IMR-90 (cell line): Measurements from ENCODE around the gene ACSL6. TPM values are rescaled to one million over a fixed set of nuclear protein-coding genes. Genes with fewer than 3 reads are reported as not detected.

ENCODE experiments used
- ATAC-seq: fragments of 200-7000 bp; cut with Tn5 transposase; 2 replicates; pipeline ENCODE4 v1.9.1; 2020; ENCODE audit warnings: low read depth, mild to moderate bottlenecking, moderate library complexity
- BruUV-seq: library from RNA; stranded (reverse); fragments of 400-500 nt; replicated peaks from 2 replicates; lab custom pipeline; 2021; lab: Mats Ljungman, UMichigan
- CTCF ChIA-PET: fragments of 300-600 bp; formaldehyde crosslinking; extraction: SDS; loops from one replicate; lab custom pipeline; 2021; ENCODE audit warnings: antibody characterized with exemption; lab: Yijun Ruan, JAX
- POLR2A ChIA-PET: fragments of 300-600 bp; sonication (Branson Sonifier 250); formaldehyde crosslinking; loops from one replicate; lab custom pipeline; 2022; ENCODE audit warnings: antibody characterized with exemption; ENCODE audit not compliant: unreplicated experiment; lab: Charles Lee
- DNase-seq: peaks from one replicate; pipeline ENCODE4 v3.0.0; 2013
- H2AFZ ChIP-seq: replicated peaks from 2 replicates; pipeline ENCODE3; 2013; ENCODE audit warnings: low read length, mild to moderate bottlenecking; ENCODE audit not compliant: poor library complexity
- H2AK5ac ChIP-seq: 2 replicates; pipeline ENCODE4 v1.6.1; 2013; ENCODE audit warnings: low read depth, low read length, inconsistent platforms
- H2AK9ac ChIP-seq: replicated peaks from 2 replicates; pipeline ENCODE3; 2013; ENCODE audit warnings: mild to moderate bottlenecking, low read depth, low read length, moderate library complexity; ENCODE audit not compliant: poor library complexity
- H2BK120ac ChIP-seq: 2 replicates; pipeline ENCODE4 v1.6.1; 2013; ENCODE audit warnings: low read depth, low read length, inconsistent platforms
- H2BK15ac ChIP-seq: 3 replicates; pipeline ENCODE4 v1.6.1; 2013; ENCODE audit warnings: low read depth, low read length, inconsistent platforms
- H2BK20ac ChIP-seq: 2 replicates; pipeline ENCODE4 v1.6.1; 2013; ENCODE audit warnings: low read depth, mild to moderate bottlenecking, inconsistent platforms, low read length, moderate library complexity
- H2BK5ac ChIP-seq: 2 replicates; pipeline ENCODE4 v1.6.1; 2013; ENCODE audit warnings: mild to moderate bottlenecking, low read depth, low read length, inconsistent platforms; ENCODE audit not compliant: poor library complexity, severe bottlenecking
- H3K14ac ChIP-seq: replicated peaks from 2 replicates; pipeline ENCODE4 v1.6.1; 2013; ENCODE audit warnings: low read depth, low read length, inconsistent platforms
- H3K18ac ChIP-seq: 2 replicates; pipeline ENCODE4 v1.6.1; 2013; ENCODE audit warnings: low read depth, low read length, control low read depth
- H3K23ac ChIP-seq: 2 replicates; pipeline ENCODE4 v1.6.1; 2013; ENCODE audit warnings: low read depth, low read length, inconsistent platforms
- H3K27ac ChIP-seq: 2 replicates; pipeline ENCODE4 v1.5.1; 2013; ENCODE audit warnings: mild to moderate bottlenecking, control low read depth, low read length; ENCODE audit not compliant: insufficient read depth
- H3K27me3 ChIP-seq: 2 replicates; pipeline ENCODE4 v1.6.1; 2013; ENCODE audit warnings: low read length; ENCODE audit not compliant: control insufficient read depth, insufficient read depth
- H3K36me3 ChIP-seq: 2 replicates; pipeline ENCODE4 v1.6.1; 2013; ENCODE audit warnings: low read length, mixed read lengths; ENCODE audit not compliant: control insufficient read depth, insufficient read depth
- H3K4ac ChIP-seq: 2 replicates; pipeline ENCODE4 v1.6.1; 2013; ENCODE audit warnings: low read depth, low read length, inconsistent platforms
- H3K4me1 ChIP-seq: 2 replicates; pipeline ENCODE4 v1.6.1; 2013; ENCODE audit warnings: low read length, mixed read lengths; ENCODE audit not compliant: control insufficient read depth, insufficient read depth
- H3K4me2 ChIP-seq: 2 replicates; pipeline ENCODE4 v1.6.1; 2013; ENCODE audit warnings: low read depth, mild to moderate bottlenecking, control low read depth, low read length, moderate library complexity
- H3K4me3 ChIP-seq: 2 replicates; pipeline ENCODE4 v1.5.1; 2013; ENCODE audit warnings: low read depth, mild to moderate bottlenecking, control low read depth, low read length, moderate library complexity; ENCODE audit not compliant: insufficient read depth
- H3K56ac ChIP-seq: 2 replicates; pipeline ENCODE4 v1.6.1; 2013; ENCODE audit warnings: low read length, inconsistent platforms; ENCODE audit not compliant: insufficient read depth; ENCODE audit errors: extremely low read depth
- H3K79me1 ChIP-seq, 2 experiments: 2 replicates each; pipeline ENCODE4 v1.6.1; 2013; ENCODE audit warnings: low read length in 2 of 2, inconsistent platforms in 1 of 2, low read depth in 1 of 2
- H3K9ac ChIP-seq: 2 replicates; pipeline ENCODE4 v1.6.1; 2013; ENCODE audit warnings: low read depth, low read length, control low read depth
- H3K9me1 ChIP-seq: 2 replicates; pipeline ENCODE4 v1.6.1; 2013; ENCODE audit warnings: low read length, inconsistent platforms; ENCODE audit not compliant: insufficient read depth
- H3K9me3 ChIP-seq: 2 replicates; pipeline ENCODE4 v1.6.1; 2013; ENCODE audit warnings: low read length; ENCODE audit not compliant: control insufficient read depth, insufficient read depth
- H4K20me1 ChIP-seq: 2 replicates; pipeline ENCODE4 v1.6.1; 2013; ENCODE audit warnings: low read length, inconsistent platforms; ENCODE audit not compliant: insufficient read depth
- H4K5ac ChIP-seq: 2 replicates; pipeline ENCODE4 v1.6.1; 2013; ENCODE audit warnings: mild to moderate bottlenecking, low read depth, low read length, control low read depth
- H4K8ac ChIP-seq, 2 experiments: 2 replicates each; pipeline ENCODE4 v1.6.1; 2013; ENCODE audit warnings: low read depth in 2 of 2, low read length in 2 of 2, control low read depth in 1 of 2, inconsistent platforms in 1 of 2
- H4K91ac ChIP-seq: 2 replicates; pipeline ENCODE4 v1.6.1; 2013; ENCODE audit warnings: low read depth, low read length, inconsistent platforms; ENCODE audit not compliant: insufficient read depth
- BHLHE40 ChIP-seq: fragments of 150-350 bp; IDR thresholded peaks from 2 replicates; pipeline ENCODE4 v1.6.1; 2016; ENCODE audit warnings: mild to moderate bottlenecking, low read depth, low read length
- CEBPB ChIP-seq: IDR thresholded peaks from 2 replicates; pipeline ENCODE4 v1.6.1; 2012; ENCODE audit warnings: low read depth, low read length, improper control_type of control experiment
- CHD1 ChIP-seq: IDR thresholded peaks from 2 replicates; pipeline ENCODE4 v1.6.1; 2012; ENCODE audit warnings: low read depth, low read length, improper control_type of control experiment
- FOS ChIP-seq: fragments of 150-350 bp; IDR thresholded peaks from 2 replicates; pipeline ENCODE4 v1.6.1; 2016; ENCODE audit warnings: low read depth, low read length
- MAFK ChIP-seq: IDR thresholded peaks from 2 replicates; pipeline ENCODE4 v1.6.1; 2012; ENCODE audit warnings: low read depth, low read length, improper control_type of control experiment
- MAZ ChIP-seq: IDR thresholded peaks from 2 replicates; pipeline ENCODE4 v1.6.1; 2012; ENCODE audit warnings: low read depth, mild to moderate bottlenecking, low read length, improper control_type of control experiment, moderate library complexity, borderline replicate concordance
- MXI1 ChIP-seq: IDR thresholded peaks from 2 replicates; pipeline ENCODE4 v1.6.1; 2012; ENCODE audit warnings: low read depth, mild to moderate bottlenecking, low read length, moderate library complexity, borderline replicate concordance
- NFE2L2 ChIP-seq: fragments of 150-350 bp; IDR thresholded peaks from 2 replicates; pipeline ENCODE4 v1.6.1; 2016; ENCODE audit warnings: low read depth, mild to moderate bottlenecking, low read length
- POLR2A ChIP-seq: IDR thresholded peaks from 2 replicates; pipeline ENCODE4 v1.6.1; 2012; ENCODE audit warnings: mild to moderate bottlenecking, low read depth, low read length
- RAD21 ChIP-seq: IDR thresholded peaks from 2 replicates; pipeline ENCODE4 v1.6.1; 2012; ENCODE audit warnings: low read length, improper control_type of control experiment
- RCOR1 ChIP-seq: IDR thresholded peaks from 2 replicates; pipeline ENCODE4 v1.6.1; 2012; ENCODE audit warnings: mild to moderate bottlenecking, low read length, improper control_type of control experiment; ENCODE audit not compliant: insufficient replicate concordance
- RFX5 ChIP-seq: IDR thresholded peaks from 2 replicates; pipeline ENCODE4 v1.8.0; 2012; ENCODE audit warnings: low read depth, mild to moderate bottlenecking, low read length, moderate library complexity
- SMC3 ChIP-seq: fragments of 150-350 bp; IDR thresholded peaks from 2 replicates; pipeline ENCODE4 v1.6.1; 2016; ENCODE audit warnings: low read depth, mild to moderate bottlenecking, antibody characterized with exemption, low read length, moderate library complexity
- WGBS, 2 experiments: methylation state at CpG; one replicate each; pipeline versions ENCODE4 v1.1.5 to v1.1.7; 2013; ENCODE audit warnings: missing lambda C conversion rate in 2 of 2; ENCODE audit not compliant: insufficient read length in 1 of 2; ENCODE audit errors: extremely low coverage in 2 of 2; 5-methylcytosine and 5-hydroxymethylcytosine counted together
- dilution Hi-C: fragments of 300-500 bp; cut with HindIII; formaldehyde crosslinking; loops from one replicate; pipeline ENCODE4 v1.14.3; 2018; ENCODE audit warnings: low sequenced_read_pairs; ENCODE audit not compliant: unreplicated experiment
- in situ Hi-C: fragments of 300-500 bp; cut with MboI; formaldehyde crosslinking; loops from 3 replicates; pipeline ENCODE4 v1.14.3; 2019; ENCODE audit warnings: low sequenced_read_pairs, inconsistent platforms, mixed read lengths
- intact Hi-C: fragments of 100-400 bp; cut with micrococcal nuclease; formaldehyde crosslinking; loops from 2 replicates; pipeline ENCODE4 v1.10.0; 2022
- polyA plus RNA-seq, 3 experiments: library from polyadenylated mRNA; depleted of rRNA; stranded (reverse); fragments of >200 nt; gene quantifications; 2 replicates each; pipeline ENCODE4 v1.2.3, GENCODE V29; 2012; ENCODE audit warnings: low replicate concordance in 1 of 3
- total RNA-seq: library from RNA; depleted of rRNA; stranded (reverse); fragments of >200 nt; gene quantifications from 2 replicates; pipeline ENCODE4 v1.2.3, GENCODE V29; 2012
- TF ChIP-seq, protein P1 (sequence below): fragments of 150-350 bp; IDR thresholded peaks from 2 replicates; pipeline ENCODE4 v1.6.1; 2017; ENCODE audit warnings: mild to moderate bottlenecking, antibody characterized with exemption, low read length, low read depth
- TF ChIP-seq, protein P2 (sequence below): fragments of 150-350 bp; IDR thresholded peaks from 2 replicates; pipeline ENCODE4 v1.6.1; 2016; ENCODE audit warnings: low read depth, mild to moderate bottlenecking, low read length, moderate library complexity, borderline replicate concordance
- TF ChIP-seq, protein P3 (sequence below): conservative IDR thresholded peaks from 2 replicates; pipeline ENCODE4 v1.5.1; 2012; ENCODE audit warnings: mild to moderate bottlenecking, low read depth, low read length, improper control_type of control experiment

The ACSL6 gene
- total and polyA plus RNA-seq, 2 of the 4 experiments (the other 2 are of a cell fraction), result not detected

DNA sequence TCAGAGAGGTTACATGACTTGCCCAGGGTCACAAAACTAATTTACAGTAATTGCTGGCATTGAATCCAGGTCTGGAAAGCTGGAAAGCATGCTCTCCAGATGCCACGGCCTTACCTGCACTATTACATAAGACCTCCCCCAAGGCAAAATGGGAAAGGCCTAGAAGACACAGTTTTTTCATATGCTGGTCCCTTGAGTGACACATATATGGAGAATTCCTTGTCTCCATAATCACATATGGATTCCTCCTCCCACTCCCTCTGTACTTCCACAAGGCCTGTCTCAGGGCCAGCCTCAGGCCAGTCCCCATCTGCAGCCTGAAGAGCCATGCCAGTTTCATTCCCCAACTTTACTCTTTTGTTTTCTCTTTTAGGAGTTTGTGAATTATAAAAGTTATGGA, 37.4 kb downstream of the ACSL6 start:
- no peak overlapping the region for H3K23ac ChIP-seq
- no peak overlapping the region for H3K14ac ChIP-seq
- no peak overlapping the region for H3K9ac ChIP-seq
- no peak overlapping the region for H2BK15ac ChIP-seq
- H2BK5ac ChIP-seq, result no peak overlapping the region
- H2AK9ac ChIP-seq, result no peak overlapping the region
- no peak overlapping the region for H4K5ac ChIP-seq
- in situ Hi-C loops, result no loop called here
- H2BK20ac ChIP-seq, result no peak overlapping the region
- no peak overlapping the region for H2AFZ ChIP-seq
- WGBS, 2 experiments, result no CpG with 5 or more reads among the region's 1 CpG
- CTCF ChIA-PET, result no interaction called here
- no peak overlapping the region for H3K4me3 ChIP-seq
- TF ChIP-seq, protein P1, sequence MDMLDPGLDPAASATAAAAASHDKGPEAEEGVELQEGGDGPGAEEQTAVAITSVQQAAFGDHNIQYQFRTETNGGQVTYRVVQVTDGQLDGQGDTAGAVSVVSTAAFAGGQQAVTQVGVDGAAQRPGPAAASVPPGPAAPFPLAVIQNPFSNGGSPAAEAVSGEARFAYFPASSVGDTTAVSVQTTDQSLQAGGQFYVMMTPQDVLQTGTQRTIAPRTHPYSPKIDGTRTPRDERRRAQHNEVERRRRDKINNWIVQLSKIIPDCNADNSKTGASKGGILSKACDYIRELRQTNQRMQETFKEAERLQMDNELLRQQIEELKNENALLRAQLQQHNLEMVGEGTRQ, result no peak
- no peak for TF ChIP-seq RAD21
- TF ChIP-seq, protein P2, sequence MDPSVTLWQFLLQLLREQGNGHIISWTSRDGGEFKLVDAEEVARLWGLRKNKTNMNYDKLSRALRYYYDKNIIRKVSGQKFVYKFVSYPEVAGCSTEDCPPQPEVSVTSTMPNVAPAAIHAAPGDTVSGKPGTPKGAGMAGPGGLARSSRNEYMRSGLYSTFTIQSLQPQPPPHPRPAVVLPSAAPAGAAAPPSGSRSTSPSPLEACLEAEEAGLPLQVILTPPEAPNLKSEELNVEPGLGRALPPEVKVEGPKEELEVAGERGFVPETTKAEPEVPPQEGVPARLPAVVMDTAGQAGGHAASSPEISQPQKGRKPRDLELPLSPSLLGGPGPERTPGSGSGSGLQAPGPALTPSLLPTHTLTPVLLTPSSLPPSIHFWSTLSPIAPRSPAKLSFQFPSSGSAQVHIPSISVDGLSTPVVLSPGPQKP, result no peak
- no peak for TF ChIP-seq NFE2L2
- no peak for TF ChIP-seq MAFK
- no peak for TF ChIP-seq RFX5
- TF ChIP-seq MAZ, result no peak
- no peak for TF ChIP-seq CEBPB
- TF ChIP-seq FOS, result no peak
- no peak for TF ChIP-seq BHLHE40
- TF ChIP-seq RCOR1, result no peak
- TF ChIP-seq MXI1, result no peak
- no peak for TF ChIP-seq SMC3
- TF ChIP-seq, protein P3, sequence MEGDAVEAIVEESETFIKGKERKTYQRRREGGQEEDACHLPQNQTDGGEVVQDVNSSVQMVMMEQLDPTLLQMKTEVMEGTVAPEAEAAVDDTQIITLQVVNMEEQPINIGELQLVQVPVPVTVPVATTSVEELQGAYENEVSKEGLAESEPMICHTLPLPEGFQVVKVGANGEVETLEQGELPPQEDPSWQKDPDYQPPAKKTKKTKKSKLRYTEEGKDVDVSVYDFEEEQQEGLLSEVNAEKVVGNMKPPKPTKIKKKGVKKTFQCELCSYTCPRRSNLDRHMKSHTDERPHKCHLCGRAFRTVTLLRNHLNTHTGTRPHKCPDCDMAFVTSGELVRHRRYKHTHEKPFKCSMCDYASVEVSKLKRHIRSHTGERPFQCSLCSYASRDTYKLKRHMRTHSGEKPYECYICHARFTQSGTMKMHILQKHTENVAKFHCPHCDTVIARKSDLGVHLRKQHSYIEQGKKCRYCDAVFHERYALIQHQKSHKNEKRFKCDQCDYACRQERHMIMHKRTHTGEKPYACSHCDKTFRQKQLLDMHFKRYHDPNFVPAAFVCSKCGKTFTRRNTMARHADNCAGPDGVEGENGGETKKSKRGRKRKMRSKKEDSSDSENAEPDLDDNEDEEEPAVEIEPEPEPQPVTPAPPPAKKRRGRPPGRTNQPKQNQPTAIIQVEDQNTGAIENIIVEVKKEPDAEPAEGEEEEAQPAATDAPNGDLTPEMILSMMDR, result no peak
- no peak for TF ChIP-seq CHD1
- TF ChIP-seq POLR2A, result no peak
- no peak overlapping the region for H3K27ac ChIP-seq
- dilution Hi-C loops, result no loop called here
- no peaks in the 10 kb centered on the region for H3K9me3 ChIP-seq
- H3K79me1 ChIP-seq, result no peaks in the 10 kb centered on the region
- BruUV-seq, result no TSS peak
- H3K18ac ChIP-seq, result no peak overlapping the region
- DNase-seq (no peak), ATAC-seq (no peak)
- H3K4ac ChIP-seq, result no peak overlapping the region
- H4K91ac ChIP-seq, result no peak overlapping the region
- H3K27me3 ChIP-seq, result peaks cover 3% of the 10 kb centered on the region
- no peak overlapping the region for H3K56ac ChIP-seq
- intact Hi-C loops, result no loop called here
- POLR2A ChIA-PET, result no interaction called here
- H3K36me3 ChIP-seq, result no peaks in the 10 kb centered on the region
- no peaks in the 10 kb centered on the region for H3K4me1 ChIP-seq
- no peak overlapping the region for H2BK120ac ChIP-seq
- no peak overlapping the region for H4K8ac ChIP-seq
- no peak overlapping the region for H2AK5ac ChIP-seq
- H4K20me1 ChIP-seq, result no peaks in the 10 kb centered on the region
- H3K4me2 ChIP-seq, result no peak overlapping the region
- H3K9me1 ChIP-seq, result no peaks in the 10 kb centered on the region
